B cell (primary cell): ENCODE measurements around the gene PHLDB2.

Source experiments
- EZH2 ChIP-seq: IDR thresholded peaks from 2 replicates; pipeline ENCODE4 v1.6.1; 2012; ENCODE audit warnings: borderline replicate concordance, low read depth, mild to moderate bottlenecking, moderate library complexity, low read length; ENCODE audit not compliant: insufficient read depth, poor library complexity, severe bottlenecking
- TF ChIP-seq, protein P1 (sequence below): fragments of 200-600 bp; IDR thresholded peaks from one replicate; pipeline ENCODE4 v1.8.0; 2022; ENCODE audit warnings: antibody characterized with exemption, mild to moderate bottlenecking

DNA sequence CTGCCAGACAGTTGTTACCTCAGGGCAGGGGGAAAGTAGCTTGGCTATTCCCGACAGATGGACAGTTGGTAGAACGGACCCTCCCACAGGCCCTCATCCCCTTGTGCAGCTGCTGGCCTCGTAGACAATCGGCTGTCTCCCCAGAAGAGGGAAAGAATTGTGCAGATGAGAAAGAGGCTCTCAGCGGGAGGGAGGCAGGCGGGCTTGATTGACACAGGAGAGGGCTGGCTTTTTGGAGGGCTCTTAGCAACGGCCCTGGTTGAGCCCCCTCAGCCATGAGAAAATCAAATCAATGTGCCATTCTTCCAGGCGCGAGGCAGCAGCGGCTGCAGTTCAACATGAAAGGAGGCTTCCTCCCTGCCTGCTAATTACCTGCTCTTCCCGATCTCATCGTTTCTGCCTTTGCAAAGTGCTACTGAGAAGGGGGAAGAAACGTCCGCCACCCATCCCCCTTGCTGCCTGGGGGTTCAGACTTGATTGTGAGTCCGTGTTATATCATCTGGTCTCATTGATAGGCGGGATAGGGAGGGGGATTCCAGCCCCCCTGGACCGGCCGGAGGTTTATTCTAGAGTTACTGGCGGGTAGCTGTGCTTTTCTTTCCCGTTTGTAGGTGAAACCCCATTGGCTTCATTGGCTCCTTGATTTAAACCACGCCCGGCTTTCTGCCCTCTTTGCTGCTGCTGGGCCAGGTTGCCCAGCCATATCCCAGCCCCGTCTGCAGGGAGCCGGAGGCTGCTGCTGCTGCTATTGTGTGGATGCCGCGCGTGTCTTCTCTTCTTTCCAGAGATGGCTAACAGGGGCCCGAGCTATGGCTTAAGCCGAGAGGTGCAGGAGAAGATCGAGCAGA, 139.8 kb downstream of the PHLDB2 start, which contains the start of gene TAGLN3:
- TF ChIP-seq, protein P1, sequence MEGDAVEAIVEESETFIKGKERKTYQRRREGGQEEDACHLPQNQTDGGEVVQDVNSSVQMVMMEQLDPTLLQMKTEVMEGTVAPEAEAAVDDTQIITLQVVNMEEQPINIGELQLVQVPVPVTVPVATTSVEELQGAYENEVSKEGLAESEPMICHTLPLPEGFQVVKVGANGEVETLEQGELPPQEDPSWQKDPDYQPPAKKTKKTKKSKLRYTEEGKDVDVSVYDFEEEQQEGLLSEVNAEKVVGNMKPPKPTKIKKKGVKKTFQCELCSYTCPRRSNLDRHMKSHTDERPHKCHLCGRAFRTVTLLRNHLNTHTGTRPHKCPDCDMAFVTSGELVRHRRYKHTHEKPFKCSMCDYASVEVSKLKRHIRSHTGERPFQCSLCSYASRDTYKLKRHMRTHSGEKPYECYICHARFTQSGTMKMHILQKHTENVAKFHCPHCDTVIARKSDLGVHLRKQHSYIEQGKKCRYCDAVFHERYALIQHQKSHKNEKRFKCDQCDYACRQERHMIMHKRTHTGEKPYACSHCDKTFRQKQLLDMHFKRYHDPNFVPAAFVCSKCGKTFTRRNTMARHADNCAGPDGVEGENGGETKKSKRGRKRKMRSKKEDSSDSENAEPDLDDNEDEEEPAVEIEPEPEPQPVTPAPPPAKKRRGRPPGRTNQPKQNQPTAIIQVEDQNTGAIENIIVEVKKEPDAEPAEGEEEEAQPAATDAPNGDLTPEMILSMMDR, result no peak
- TF ChIP-seq EZH2, result no peak
